GM19397 (cell line): ENCODE data around the gene SFXN5.

Source experiments
- ATAC-seq: cut with Tn5 transposase; IDR thresholded peaks from one replicate; pipeline ENCODE4 v1.9.1; 2021; ENCODE audit warnings: mild to moderate bottlenecking, moderate library complexity; ENCODE audit not compliant: unreplicated experiment

The SFXN5 gene

GRCh38 chr2:72981536-72981935 is 90.0 kb downstream of the SFXN5 start:
- no peak for ATAC-seq

- ATAC-seq: no peak
Measured at GRCh38 chr2:72980535-72981217, 90.8 kb downstream of the SFXN5 start.

- ATAC-seq: no peak
Measured at GRCh38 chr2:72979896-72980295, 91.6 kb downstream of the SFXN5 start.

- ATAC-seq: no peak
Measured at GRCh38 chr2:72975017-72975416, 96.5 kb downstream of the SFXN5 start.

GRCh38 chr2:72974436-72974754 is 97.1 kb downstream of the SFXN5 start:
- ATAC-seq: no peak

GRCh38 chr2:72973566-72974435 is 97.7 kb downstream of the SFXN5 start:
- peak; percentile 86 for ATAC-seq

GRCh38 chr2:72973137-72973535 is 98.4 kb downstream of the SFXN5 start:
- ATAC-seq: no peak

GRCh38 chr2:72972352-72973136 is 99.0 kb downstream of the SFXN5 start:
- no peak for ATAC-seq

GRCh38 chr2:72971036-72971435 is 100.5 kb downstream of the SFXN5 start:
- ATAC-seq: no peak

GRCh38 chr2:72969706-72970105 is 101.8 kb downstream of the SFXN5 start:
- no peak for ATAC-seq

- no peak for ATAC-seq
Measured at GRCh38 chr2:72968286-72968685, 103.2 kb downstream of the SFXN5 start.

GRCh38 chr2:72965770-72966450 is 105.6 kb downstream of the SFXN5 start:
- no peak for ATAC-seq

- ATAC-seq: no peak
Measured at GRCh38 chr2:72965016-72965415, 106.5 kb downstream of the SFXN5 start.

GRCh38 chr2:72964146-72964525 is 107.4 kb downstream of the SFXN5 start:
- ATAC-seq: no peak

GRCh38 chr2:72963423-72964145 is 107.9 kb downstream of the SFXN5 start:
- no peak for ATAC-seq

GRCh38 chr2:72962911-72963310 is 108.6 kb downstream of the SFXN5 start:
- ATAC-seq: no peak

- ATAC-seq: no peak
Measured at GRCh38 chr2:72961853-72962468, 109.6 kb downstream of the SFXN5 start.

GRCh38 chr2:72961036-72961720 is 110.3 kb downstream of the SFXN5 start:
- ATAC-seq: no peak
